ES-I3 (cell line): ENCODE measurements around the gene LPO.

Experiments used
- H3K36me3 ChIP-seq: 2 replicates; pipeline ENCODE4 v1.6.1; 2013; ENCODE audit warnings: mild to moderate bottlenecking, low read length, control low read depth, moderate library complexity; ENCODE audit not compliant: insufficient read depth
- H3K4me1 ChIP-seq: 2 replicates; pipeline ENCODE4 v1.6.1; 2013; ENCODE audit warnings: mild to moderate bottlenecking, control low read depth, low read length; ENCODE audit not compliant: insufficient read depth
- H3K9ac ChIP-seq: 2 replicates; pipeline ENCODE4 v1.6.1; 2013; ENCODE audit warnings: low read depth, mild to moderate bottlenecking, low read length, moderate library complexity
- H3K9me3 ChIP-seq: 2 replicates; pipeline ENCODE4 v1.6.1; 2013; ENCODE audit warnings: mild to moderate bottlenecking, low read length, moderate library complexity; ENCODE audit not compliant: control insufficient read depth, insufficient read depth

LPO gene

GRCh38 chr17:58239987-58240386, 1.6 kb downstream of the LPO start:
- Histone ChIP-seq H3K4me1 (0 out of 2 replicates have a peak, but pooled peaks cover 4% of the 10 kb centered on the region), H3K9ac (no peak overlapping the region), H3K9me3 (no peaks in the 10 kb centered on the region), H3K36me3 (no peaks in the 10 kb centered on the region)

- Histone ChIP-seq H3K36me3 (no peaks in the 10 kb centered on the region), H3K9ac (no peak overlapping the region), H3K4me1 (0 out of 2 replicates have a peak, but pooled peaks cover 4% of the 10 kb centered on the region), H3K9me3 (no peaks in the 10 kb centered on the region)
Observed at GRCh38 chr17:58242171-58242784, 3.9 kb downstream of the LPO start.

- Histone ChIP-seq H3K9ac (no peak overlapping the region), H3K36me3 (no peaks in the 10 kb centered on the region), H3K9me3 (peaks cover 2% of the 10 kb centered on the region; the same call in 1 of the 2 replicates), H3K4me1 (peaks cover 9% of the 10 kb centered on the region; the same call in 1 of the 2 replicates)
Observed at GRCh38 chr17:58244963-58245362, 6.6 kb downstream of the LPO start.

GRCh38 chr17:58245428-58246103, 7.2 kb downstream of the LPO start:
- no peak overlapping the region for H3K9ac ChIP-seq
- no peaks in the 10 kb centered on the region for H3K36me3 ChIP-seq
- peaks cover 9% of the 10 kb centered on the region; the same call in 1 of the 2 replicates for H3K4me1 ChIP-seq
- H3K9me3 ChIP-seq, result peaks cover 7% of the 10 kb centered on the region; the same call in 1 of the 2 replicates

GRCh38 chr17:58246104-58246740, 7.8 kb downstream of the LPO start:
- H3K9ac ChIP-seq, result no peak overlapping the region
- H3K4me1 ChIP-seq, result peaks cover 9% of the 10 kb centered on the region; the same call in 1 of the 2 replicates
- peaks cover 7% of the 10 kb centered on the region; the same call in 1 of the 2 replicates for H3K9me3 ChIP-seq
- no peaks in the 10 kb centered on the region for H3K36me3 ChIP-seq

GRCh38 chr17:58246781-58247180, 8.4 kb downstream of the LPO start:
- H3K4me1 ChIP-seq, result peaks cover 9% of the 10 kb centered on the region; the same call in 1 of the 2 replicates
- peaks cover 7% of the 10 kb centered on the region; the same call in 1 of the 2 replicates for H3K9me3 ChIP-seq
- no peaks in the 10 kb centered on the region for H3K36me3 ChIP-seq
- H3K9ac ChIP-seq, result no peak overlapping the region

GRCh38 chr17:58247511-58248363, 9.4 kb downstream of the LPO start:
- H3K36me3 ChIP-seq, result no peaks in the 10 kb centered on the region

GRCh38 chr17:58248955-58249269, 10.5 kb downstream of the LPO start:
- H3K9me3 ChIP-seq, result peaks cover 7% of the 10 kb centered on the region; the same call in 1 of the 2 replicates
- H3K36me3 ChIP-seq, result no peaks in the 10 kb centered on the region
- H3K9ac ChIP-seq, result peak overlapping the region; percentile 70
- peaks cover 5% of the 10 kb centered on the region; the same call in 1 of the 2 replicates for H3K4me1 ChIP-seq

More at GRCh38 chr17:58247511-58248363, 9.4 kb downstream of the LPO start:
- peaks cover 7% of the 10 kb centered on the region; the same call in 1 of the 2 replicates for H3K9me3 ChIP-seq
- H3K9ac ChIP-seq, result no peak overlapping the region
- peaks cover 5% of the 10 kb centered on the region; the same call in 1 of the 2 replicates for H3K4me1 ChIP-seq

GRCh38 chr17:58249270-58250133, 11.1 kb downstream of the LPO start:
- H3K36me3 ChIP-seq, result no peaks in the 10 kb centered on the region
- peaks cover 7% of the 10 kb centered on the region; the same call in 1 of the 2 replicates for H3K9me3 ChIP-seq
- peaks cover 5% of the 10 kb centered on the region; the same call in 1 of the 2 replicates for H3K4me1 ChIP-seq
- peak overlapping the region; percentile 70 for H3K9ac ChIP-seq

GRCh38 chr17:58250344-58251011, 12.1 kb downstream of the LPO start:
- Histone ChIP-seq H3K9me3 (peaks cover 7% of the 10 kb centered on the region; the same call in 1 of the 2 replicates), H3K36me3 (no peaks in the 10 kb centered on the region), H3K4me1 (peaks cover 5% of the 10 kb centered on the region; the same call in 1 of the 2 replicates), H3K9ac (no peak overlapping the region)

GRCh38 chr17:58252141-58252540, 13.8 kb downstream of the LPO start:
- Histone ChIP-seq H3K9me3 (peaks cover 7% of the 10 kb centered on the region; the same call in 1 of the 2 replicates), H3K9ac (no peak overlapping the region), H3K36me3 (no peaks in the 10 kb centered on the region), H3K4me1 (peaks cover 5% of the 10 kb centered on the region; the same call in 1 of the 2 replicates)

GRCh38 chr17:58253082-58253481, 14.7 kb downstream of the LPO start:
- Histone ChIP-seq H3K36me3 (no peaks in the 10 kb centered on the region), H3K9ac (no peak overlapping the region), H3K4me1 (peaks cover 5% of the 10 kb centered on the region; the same call in 1 of the 2 replicates)

More at GRCh38 chr17:58253082-58253481, 14.7 kb downstream of the LPO start:
- peaks cover 7% of the 10 kb centered on the region; the same call in 1 of the 2 replicates for H3K9me3 ChIP-seq
